Vagina (tissue), 2 donors: Measurements from ENCODE around the gene FKTN. TPM values are rescaled to one million over a fixed set of nuclear protein-coding genes. Genes with fewer than 3 reads are reported as not detected.
"Not testable (repeated sequence)": the region's sequence is repeated elsewhere in the genome, so short reads cannot be mapped to it uniquely, and the experiment has no call there.

Source experiments
- DNase-seq, 2 donors: peaks; one replicate each; pipeline ENCODE4 v3.0.0-alpha.2; 2017; ENCODE audit errors: extremely low spot score in 2 of 2
- H3K27ac ChIP-seq: fragments of 200-600 bp; sonication (generic); one replicate; pipeline ENCODE4 v1.5.1; 2019
- H3K27me3 ChIP-seq: fragments of 200-600 bp; sonication (generic); one replicate; pipeline ENCODE4 v1.5.1; 2019
- H3K36me3 ChIP-seq, 2 donors: fragments of 200-600 bp; sonication (generic); one replicate each; pipeline ENCODE4 v1.5.1; 2017 to 2019
- H3K4me1 ChIP-seq: fragments of 200-600 bp; sonication (generic); one replicate; pipeline ENCODE4 v1.5.1; 2019
- H3K4me3 ChIP-seq, 2 donors: fragments of 200-600 bp; sonication (generic); 1 replicate in 1 of 2; 2 replicates in 1 of 2; pipeline ENCODE4 v1.5.1; 2016 to 2019
- H3K9me3 ChIP-seq: fragments of 200-600 bp; sonication (generic); one replicate; pipeline ENCODE4 v1.5.1; 2019
- POLR2A ChIP-seq, 2 donors: fragments of 450-650 bp; IDR thresholded peaks; one replicate each; pipeline ENCODE4 v1.6.1; 2017; ENCODE audit warnings: antibody characterized with exemption in 2 of 2, mild to moderate bottlenecking in 2 of 2, moderate library complexity in 2 of 2
- POLR2AphosphoS5 ChIP-seq, 2 donors: sonication (generic); formaldehyde crosslinking; IDR thresholded peaks; one replicate each; pipeline ENCODE4 v1.9.0; 2017; ENCODE audit warnings: antibody characterized with exemption in 2 of 2, mild to moderate bottlenecking in 2 of 2, low read depth in 1 of 2; ENCODE audit not compliant: insufficient read depth in 1 of 2
- intact Hi-C: fragments of 100-400 bp; cut with DNase I; formaldehyde crosslinking; loops from one replicate; pipeline ENCODE4 v1.15.1; 2023
- total RNA-seq: library from RNA; depleted of rRNA; stranded (reverse); fragments of >200 nt; gene quantifications from one replicate; pipeline ENCODE4 v1.2.3, GENCODE V29; 2016
- TF ChIP-seq, protein P1 (sequence below), 3 experiments: fragments of 450-650 bp in 2 of 3; fragments of 200-600 bp in 1 of 3; sonication (generic) in 1 of 3; IDR thresholded peaks; one replicate each; pipeline ENCODE4 v1.5.1; 2017 to 2019; ENCODE audit warnings: antibody characterized with exemption in 3 of 3, mild to moderate bottlenecking in 2 of 3, moderate library complexity in 2 of 3

Gene FKTN
- total RNA-seq, 1 donor from 2014 or later, result 5.9 TPM

GRCh38 chr9:105572455-105572854 is 14.5 kb downstream of the FKTN start:
- Histone ChIP-seq H3K27me3 (no peaks in the 10 kb centered on the region), H3K27ac (no peak overlapping the region), H3K9me3 (no peaks in the 10 kb centered on the region), H3K4me3 (no peak overlapping the region), H3K4me1 (no peaks in the 10 kb centered on the region), H3K36me3 (peaks cover 0 to 12% of the 10 kb centered on the region in 2 donors)
- TF ChIP-seq POLR2A (IDR thresholded peaks at IDR 0.05) (no peak), POLR2AphosphoS5 (IDR thresholded peaks at IDR 0.05; ENCODE audit: insufficient read depth in 1 of 2, low read depth in 1 of 2) (no peak)
- TF ChIP-seq, protein P1, sequence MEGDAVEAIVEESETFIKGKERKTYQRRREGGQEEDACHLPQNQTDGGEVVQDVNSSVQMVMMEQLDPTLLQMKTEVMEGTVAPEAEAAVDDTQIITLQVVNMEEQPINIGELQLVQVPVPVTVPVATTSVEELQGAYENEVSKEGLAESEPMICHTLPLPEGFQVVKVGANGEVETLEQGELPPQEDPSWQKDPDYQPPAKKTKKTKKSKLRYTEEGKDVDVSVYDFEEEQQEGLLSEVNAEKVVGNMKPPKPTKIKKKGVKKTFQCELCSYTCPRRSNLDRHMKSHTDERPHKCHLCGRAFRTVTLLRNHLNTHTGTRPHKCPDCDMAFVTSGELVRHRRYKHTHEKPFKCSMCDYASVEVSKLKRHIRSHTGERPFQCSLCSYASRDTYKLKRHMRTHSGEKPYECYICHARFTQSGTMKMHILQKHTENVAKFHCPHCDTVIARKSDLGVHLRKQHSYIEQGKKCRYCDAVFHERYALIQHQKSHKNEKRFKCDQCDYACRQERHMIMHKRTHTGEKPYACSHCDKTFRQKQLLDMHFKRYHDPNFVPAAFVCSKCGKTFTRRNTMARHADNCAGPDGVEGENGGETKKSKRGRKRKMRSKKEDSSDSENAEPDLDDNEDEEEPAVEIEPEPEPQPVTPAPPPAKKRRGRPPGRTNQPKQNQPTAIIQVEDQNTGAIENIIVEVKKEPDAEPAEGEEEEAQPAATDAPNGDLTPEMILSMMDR (IDR thresholded peaks at IDR 0.05), result no peak
- intact Hi-C loops, result no loop called here
- no peak for DNase-seq

DNA sequence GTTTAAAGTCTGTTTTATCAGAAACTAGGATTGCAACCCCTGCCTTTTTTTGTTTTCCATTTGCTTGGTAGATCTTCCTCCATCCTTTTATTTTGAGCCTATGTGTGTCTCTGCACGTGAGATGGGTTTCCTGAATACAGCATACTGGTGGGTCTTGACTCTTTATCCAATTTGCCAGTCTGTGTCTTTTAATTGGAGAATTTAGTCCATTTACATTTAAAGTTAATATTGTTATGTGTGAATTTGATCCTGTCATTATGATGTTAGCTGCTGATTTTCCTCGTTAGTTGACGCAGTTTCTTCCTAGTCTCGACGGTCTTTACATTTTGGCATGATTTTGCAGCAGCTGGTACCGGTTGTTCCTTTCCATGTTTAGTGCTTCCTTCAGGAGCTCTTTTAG is 22.0 kb downstream of the FKTN start:
- DNase-seq, intact Hi-C loops, H3K4me1 ChIP-seq, H3K27me3 ChIP-seq, H3K4me3 ChIP-seq, H3K9me3 ChIP-seq, H3K27ac ChIP-seq: not testable (repeated sequence)
- peaks cover 0 to 12% of the 10 kb centered on the region in 2 donors for H3K36me3 ChIP-seq

DNA sequence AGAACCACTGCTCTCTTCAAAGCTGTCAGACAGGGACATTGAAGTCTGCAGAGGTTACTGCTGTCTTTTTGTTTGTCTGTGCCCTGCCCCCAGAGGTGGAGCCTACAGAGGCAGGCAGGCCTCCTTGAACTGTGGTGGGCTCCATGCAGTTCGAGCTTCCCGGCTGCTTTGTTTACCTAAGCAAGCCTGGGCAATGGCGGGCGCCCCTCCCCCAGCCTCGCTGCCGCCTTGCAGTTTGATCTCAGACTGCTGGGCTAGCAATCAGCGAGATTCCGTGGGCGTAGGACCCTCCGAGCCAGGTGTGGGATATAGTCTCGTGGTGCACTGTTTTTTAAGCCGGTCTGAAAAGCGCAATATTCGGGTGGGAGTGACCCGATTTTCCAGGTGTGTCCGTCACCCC is 23.6 kb downstream of the FKTN start:
- H3K4me1 ChIP-seq, H3K36me3 ChIP-seq, H3K27me3 ChIP-seq, H3K27ac ChIP-seq, H3K4me3 ChIP-seq, H3K9me3 ChIP-seq, intact Hi-C loops, DNase-seq: not testable (repeated sequence)

DNA sequence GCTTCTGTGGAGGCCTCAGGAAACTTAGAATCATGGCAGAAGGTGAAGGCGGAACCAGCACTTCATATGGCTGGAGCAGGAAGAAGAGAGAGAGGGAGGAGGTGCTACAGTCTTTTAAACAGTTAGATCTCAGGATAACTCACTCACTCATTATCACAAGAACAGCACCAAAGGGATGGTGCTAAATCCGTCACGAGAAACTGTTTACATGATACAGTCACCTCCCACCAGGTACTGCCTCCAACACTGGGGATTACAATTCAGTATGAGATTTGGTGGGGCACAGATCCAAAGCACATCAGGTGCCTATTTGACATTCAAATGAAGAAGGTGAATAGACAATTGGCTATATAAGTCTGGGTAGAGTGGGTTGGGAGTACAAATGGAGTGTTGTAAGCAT is 35.2 kb downstream of the FKTN start:
- Histone ChIP-seq H3K27ac (no peak overlapping the region), H3K9me3 (no peaks in the 10 kb centered on the region), H3K4me1 (no peaks in the 10 kb centered on the region), H3K36me3 (peaks cover 0 to 18% of the 10 kb centered on the region in 2 donors), H3K27me3 (no peaks in the 10 kb centered on the region), H3K4me3 (no peak overlapping the region)
- DNase-seq, result no peak
- TF ChIP-seq POLR2A (IDR thresholded peaks at IDR 0.05), result no peak
- TF ChIP-seq, protein P1 (IDR thresholded peaks at IDR 0.05), result no peak
- intact Hi-C loops, result no loop called here

- Histone ChIP-seq H3K27me3 (no peaks in the 10 kb centered on the region), H3K9me3 (no peaks in the 10 kb centered on the region), H3K36me3 (no peaks in the 10 kb centered on the region), H3K27ac (no peak overlapping the region), H3K4me3 (no peak overlapping the region), H3K4me1 (no peaks in the 10 kb centered on the region)
- no peak for DNase-seq
- TF ChIP-seq POLR2A (IDR thresholded peaks at IDR 0.05), result no peak
- TF ChIP-seq POLR2AphosphoS5 (IDR thresholded peaks at IDR 0.05; ENCODE audit: insufficient read depth in 1 of 2, low read depth in 1 of 2), result no peak
- TF ChIP-seq, protein P1 (IDR thresholded peaks at IDR 0.05), result peak; percentile 24 to 46 (median 45)
- intact Hi-C loops, result no loop called here
These were observed 51.0 kb downstream of the FKTN start for GRCh38 chr9:105608721-105609598.

- intact Hi-C loops, result no loop called here
- H3K27ac ChIP-seq, result no peak overlapping the region
- no peaks in the 10 kb centered on the region for H3K4me1 ChIP-seq
- no peak for DNase-seq
- no peaks in the 10 kb centered on the region for H3K36me3 ChIP-seq
- H3K9me3 ChIP-seq, result no peaks in the 10 kb centered on the region
- TF ChIP-seq, protein P1 (IDR thresholded peaks at IDR 0.05), result no peak
- H3K27me3 ChIP-seq, result no peaks in the 10 kb centered on the region
- H3K4me3 ChIP-seq, result no peak overlapping the region
These were observed 63.1 kb downstream of the FKTN start for GRCh38 chr9:105621001-105621400.
